Osteocyte (in vitro differentiated cells): ENCODE measurements around the gene CELA2A. TPM values are rescaled to one million over a fixed set of nuclear protein-coding genes. Genes with fewer than 3 reads are reported as not detected.

Experiments used
- DNase-seq: peaks from one replicate; pipeline ENCODE4 v3.0.0; 2021; ENCODE audit warnings: mixed read lengths; ENCODE audit not compliant: unreplicated experiment; ENCODE audit errors: extremely low spot score
- H3K27ac Mint-ChIP-seq: one replicate; pipeline ENCODE4 v1.8.0; 2021; ENCODE audit warnings: mild to moderate bottlenecking, mixed read lengths; ENCODE audit not compliant: unreplicated experiment
- H3K27me3 Mint-ChIP-seq: one replicate; pipeline ENCODE4 v1.8.0; 2021; ENCODE audit warnings: mixed read lengths; ENCODE audit not compliant: unreplicated experiment
- H3K36me3 Mint-ChIP-seq: one replicate; pipeline ENCODE4 v1.8.0; 2021; ENCODE audit warnings: mixed read lengths; ENCODE audit not compliant: unreplicated experiment
- H3K4me1 Mint-ChIP-seq: one replicate; pipeline ENCODE4 v1.8.0; 2021; ENCODE audit warnings: mixed read lengths; ENCODE audit not compliant: unreplicated experiment
- H3K4me3 Mint-ChIP-seq: one replicate; pipeline ENCODE4 v1.8.0; 2021; ENCODE audit warnings: mild to moderate bottlenecking, moderate library complexity, mixed read lengths; ENCODE audit not compliant: unreplicated experiment
- H3K9me3 Mint-ChIP-seq: one replicate; pipeline ENCODE4 v1.8.0; 2021; ENCODE audit warnings: mixed read lengths; ENCODE audit not compliant: unreplicated experiment
- CTCF ChIP-seq: fragments of 200-600 bp; sonication (generic); IDR thresholded peaks from 2 replicates; pipeline ENCODE4 v1.5.0; 2021; ENCODE audit warnings: antibody characterized with exemption, mild to moderate bottlenecking, moderate library complexity
- total RNA-seq: library from RNA; stranded (reverse); gene quantifications from 2 replicates; pipeline ENCODE4 v1.2.1, GENCODE V29; 2021

CELA2A gene
- total RNA-seq, 1 donor from 2014 or later, result not detected

GRCh38 chr1:15492596-15492995 lies 36.1 kb downstream of the CELA2A start:
- no peak for TF ChIP-seq CTCF
- Mint-ChIP-seq H3K36me3 (peaks cover 24% of the 10 kb centered on the region), H3K9me3 (no peaks in the 10 kb centered on the region), H3K27me3 (no peaks in the 10 kb centered on the region), H3K27ac (no peak overlapping the region), H3K4me3 (no peak overlapping the region), H3K4me1 (no peaks in the 10 kb centered on the region)
- DNase-seq, result no peak

- Mint-ChIP-seq H3K36me3 (peaks cover 26% of the 10 kb centered on the region), H3K4me3 (no peak overlapping the region), H3K27ac (no peak overlapping the region), H3K27me3 (no peaks in the 10 kb centered on the region), H3K4me1 (no peaks in the 10 kb centered on the region), H3K9me3 (no peaks in the 10 kb centered on the region)
- DNase-seq, result no peak
- TF ChIP-seq CTCF, result no peak
Observed at GRCh38 chr1:15493869-15494390, 37.4 kb downstream of the CELA2A start.

- Mint-ChIP-seq H3K4me3 (no peak overlapping the region), H3K27ac (no peak overlapping the region), H3K27me3 (no peaks in the 10 kb centered on the region), H3K36me3 (peaks cover 14% of the 10 kb centered on the region), H3K9me3 (no peaks in the 10 kb centered on the region), H3K4me1 (no peaks in the 10 kb centered on the region)
- TF ChIP-seq CTCF, result no peak
- no peak for DNase-seq
Observed at GRCh38 chr1:15500184-15501178, 43.9 kb downstream of the CELA2A start.

DNA sequence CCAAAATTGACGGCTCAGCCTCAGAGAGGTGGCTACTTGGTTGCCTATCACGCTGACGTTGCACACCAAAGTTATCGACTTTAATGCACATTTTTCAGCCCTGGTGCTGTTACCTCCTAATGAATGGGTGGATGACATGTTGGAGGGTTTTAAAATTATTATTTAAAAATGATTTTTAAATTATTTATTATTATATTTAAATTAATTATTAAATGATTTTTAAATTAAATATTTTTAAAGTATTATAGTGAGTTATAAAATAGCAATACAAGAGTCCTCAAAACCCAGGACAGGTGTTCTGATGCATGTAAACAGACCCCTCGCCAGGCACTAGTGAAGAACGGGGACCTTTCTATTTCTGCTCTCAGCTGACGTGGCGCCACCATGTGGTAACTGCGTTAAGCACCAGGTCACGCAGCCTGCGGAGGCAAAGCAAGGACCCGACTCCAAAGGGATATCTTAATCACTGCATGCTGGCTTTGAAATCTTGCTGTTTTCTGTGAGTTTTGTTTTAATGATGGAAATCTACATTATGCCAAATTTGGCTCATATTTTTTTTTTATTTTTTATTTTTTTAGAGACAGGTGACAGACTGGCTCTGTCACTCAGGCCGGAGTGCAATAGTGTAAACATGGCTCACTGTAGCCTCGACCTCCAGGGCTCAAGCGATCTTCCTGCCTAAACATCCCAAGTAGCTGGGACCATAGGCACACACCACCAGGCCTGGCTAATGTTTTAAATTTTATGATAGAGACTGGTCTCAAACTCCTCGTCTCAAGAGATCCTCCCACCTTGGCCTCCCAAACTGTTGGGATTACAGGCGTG lies 44.9 kb downstream of the CELA2A start:
- H3K36me3 Mint-ChIP-seq, result peaks cover 5% of the 10 kb centered on the region
- no peak overlapping the region for H3K27ac Mint-ChIP-seq
- H3K4me1 Mint-ChIP-seq, result no peaks in the 10 kb centered on the region
- TF ChIP-seq CTCF, result peak; percentile 71
- no peak for DNase-seq
- H3K27me3 Mint-ChIP-seq, result no peaks in the 10 kb centered on the region
- H3K4me3 Mint-ChIP-seq, result no peak overlapping the region
- H3K9me3 Mint-ChIP-seq, result no peaks in the 10 kb centered on the region
